ENCODE results near the gene ABCC1. TPM values are rescaled to one million over a fixed set of nuclear protein-coding genes. Genes with fewer than 3 reads are reported as not detected.

Gene ABCC1
- total RNA-seq, 1 donor from 2014 or later = 38.7 TPM

GRCh38 chr16:16137110-16137509, 187.7 kb downstream of the ABCC1 start:
- Mint-ChIP-seq H3K9me3 (no peaks in the 10 kb centered on the region), H3K4me1 (no peaks in the 10 kb centered on the region), H3K36me3 (ENCODE audit: low read depth) (peaks cover 17% of the 10 kb centered on the region), H3K4me3 (no peak overlapping the region), H3K27ac (ENCODE audit: unreplicated experiment) (no peak overlapping the region), H3K27me3 (ENCODE audit: low read depth) (no peaks in the 10 kb centered on the region)
- TF ChIP-seq CTCF (conservative IDR thresholded peaks at IDR 0.05) = no peak
- no peak for DNase-seq (ENCODE audit: low read depth, low spot score)

GRCh38 chr16:16138034-16138635, 188.7 kb downstream of the ABCC1 start:
- H3K9me3 Mint-ChIP-seq = no peaks in the 10 kb centered on the region
- H3K27me3 Mint-ChIP-seq (ENCODE audit: low read depth) = no peaks in the 10 kb centered on the region
- no peak overlapping the region for H3K27ac Mint-ChIP-seq (ENCODE audit: unreplicated experiment)
- H3K4me3 Mint-ChIP-seq = no peak overlapping the region
- no peaks in the 10 kb centered on the region for H3K4me1 Mint-ChIP-seq
- peaks cover 19% of the 10 kb centered on the region for H3K36me3 Mint-ChIP-seq (ENCODE audit: low read depth)
- no peak for TF ChIP-seq CTCF (conservative IDR thresholded peaks at IDR 0.05)
- no peak for DNase-seq (ENCODE audit: low read depth, low spot score)

GRCh38 chr16:16139061-16139460, 189.6 kb downstream of the ABCC1 start:
- TF ChIP-seq CTCF (conservative IDR thresholded peaks at IDR 0.05) = no peak
- no peak for DNase-seq (ENCODE audit: low read depth, low spot score)
- H3K27ac Mint-ChIP-seq (ENCODE audit: unreplicated experiment) = no peak overlapping the region
- no peak overlapping the region for H3K4me3 Mint-ChIP-seq
- peaks cover 14% of the 10 kb centered on the region for H3K36me3 Mint-ChIP-seq (ENCODE audit: low read depth)
- no peaks in the 10 kb centered on the region for H3K27me3 Mint-ChIP-seq (ENCODE audit: low read depth)
- H3K9me3 Mint-ChIP-seq = no peaks in the 10 kb centered on the region
- H3K4me1 Mint-ChIP-seq = no peaks in the 10 kb centered on the region

GRCh38 chr16:16139806-16140205, 190.4 kb downstream of the ABCC1 start:
- Mint-ChIP-seq H3K36me3 (ENCODE audit: low read depth) (peaks cover 12% of the 10 kb centered on the region), H3K27me3 (ENCODE audit: low read depth) (no peaks in the 10 kb centered on the region), H3K9me3 (no peaks in the 10 kb centered on the region), H3K4me1 (no peaks in the 10 kb centered on the region), H3K27ac (ENCODE audit: unreplicated experiment) (no peak overlapping the region), H3K4me3 (no peak overlapping the region)
- TF ChIP-seq CTCF (conservative IDR thresholded peaks at IDR 0.05) = no peak
- DNase-seq (ENCODE audit: low read depth, low spot score) = no peak

GRCh38 chr16:16140537-16140936, 191.1 kb downstream of the ABCC1 start:
- no peak for DNase-seq (ENCODE audit: low read depth, low spot score)
- Mint-ChIP-seq H3K9me3 (no peaks in the 10 kb centered on the region), H3K4me3 (no peak overlapping the region), H3K27ac (ENCODE audit: unreplicated experiment) (no peak overlapping the region), H3K4me1 (no peaks in the 10 kb centered on the region), H3K27me3 (ENCODE audit: low read depth) (no peaks in the 10 kb centered on the region), H3K36me3 (ENCODE audit: low read depth) (peaks cover 8% of the 10 kb centered on the region)
- TF ChIP-seq CTCF (conservative IDR thresholded peaks at IDR 0.05) = no peak

Data from neural crest cell (in vitro differentiated cells).